LNCAP (cell line): ENCODE data around the gene KDM4C.

ENCODE experiments used
- TF ChIP-seq, protein P1 (sequence below): fragments of 450-650 bp; IDR thresholded peaks from 2 replicates; pipeline ENCODE4 v1.5.1; 2017; ENCODE audit warnings: mild to moderate bottlenecking

KDM4C gene

DNA sequence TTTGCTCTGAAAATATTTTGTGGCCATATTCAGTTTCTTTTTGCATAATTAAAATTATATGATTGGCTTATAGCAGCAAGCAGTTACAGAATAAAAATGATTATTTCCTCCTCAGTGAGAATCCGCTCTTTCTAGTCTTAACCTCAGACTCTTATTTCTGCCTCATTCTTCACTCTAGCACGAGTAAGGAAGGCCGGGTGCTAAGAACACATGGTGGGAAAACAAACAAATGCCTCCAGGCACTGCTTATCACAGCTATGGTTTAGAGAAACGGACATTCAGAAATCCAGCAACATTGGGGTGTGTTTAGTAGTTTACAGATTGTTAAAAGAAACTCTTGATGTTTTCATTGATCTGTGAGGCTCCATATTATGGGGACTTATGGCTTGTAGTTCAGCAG is 168.7 kb downstream of the KDM4C start:
- TF ChIP-seq, protein P1, sequence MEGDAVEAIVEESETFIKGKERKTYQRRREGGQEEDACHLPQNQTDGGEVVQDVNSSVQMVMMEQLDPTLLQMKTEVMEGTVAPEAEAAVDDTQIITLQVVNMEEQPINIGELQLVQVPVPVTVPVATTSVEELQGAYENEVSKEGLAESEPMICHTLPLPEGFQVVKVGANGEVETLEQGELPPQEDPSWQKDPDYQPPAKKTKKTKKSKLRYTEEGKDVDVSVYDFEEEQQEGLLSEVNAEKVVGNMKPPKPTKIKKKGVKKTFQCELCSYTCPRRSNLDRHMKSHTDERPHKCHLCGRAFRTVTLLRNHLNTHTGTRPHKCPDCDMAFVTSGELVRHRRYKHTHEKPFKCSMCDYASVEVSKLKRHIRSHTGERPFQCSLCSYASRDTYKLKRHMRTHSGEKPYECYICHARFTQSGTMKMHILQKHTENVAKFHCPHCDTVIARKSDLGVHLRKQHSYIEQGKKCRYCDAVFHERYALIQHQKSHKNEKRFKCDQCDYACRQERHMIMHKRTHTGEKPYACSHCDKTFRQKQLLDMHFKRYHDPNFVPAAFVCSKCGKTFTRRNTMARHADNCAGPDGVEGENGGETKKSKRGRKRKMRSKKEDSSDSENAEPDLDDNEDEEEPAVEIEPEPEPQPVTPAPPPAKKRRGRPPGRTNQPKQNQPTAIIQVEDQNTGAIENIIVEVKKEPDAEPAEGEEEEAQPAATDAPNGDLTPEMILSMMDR: no peak

DNA sequence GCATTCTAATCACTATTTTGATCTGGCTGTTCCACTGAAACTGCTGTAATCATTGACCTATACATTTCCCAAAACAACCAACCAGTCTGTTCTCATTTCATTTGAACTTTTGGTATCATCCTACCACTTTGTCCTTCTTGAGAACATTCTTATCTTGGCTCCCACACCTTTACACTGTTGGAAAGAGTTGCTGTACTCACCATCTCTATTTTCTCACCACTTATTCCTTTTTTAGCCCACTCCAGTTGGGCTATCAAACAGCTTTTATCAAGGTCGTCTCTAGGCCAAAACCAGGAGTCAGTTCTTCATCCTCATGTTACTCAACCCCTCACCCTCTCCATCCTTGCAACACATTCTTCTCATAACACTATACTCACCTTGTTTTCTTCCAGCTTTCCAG is 170.1 kb downstream of the KDM4C start:
- TF ChIP-seq, protein P1: no peak

DNA sequence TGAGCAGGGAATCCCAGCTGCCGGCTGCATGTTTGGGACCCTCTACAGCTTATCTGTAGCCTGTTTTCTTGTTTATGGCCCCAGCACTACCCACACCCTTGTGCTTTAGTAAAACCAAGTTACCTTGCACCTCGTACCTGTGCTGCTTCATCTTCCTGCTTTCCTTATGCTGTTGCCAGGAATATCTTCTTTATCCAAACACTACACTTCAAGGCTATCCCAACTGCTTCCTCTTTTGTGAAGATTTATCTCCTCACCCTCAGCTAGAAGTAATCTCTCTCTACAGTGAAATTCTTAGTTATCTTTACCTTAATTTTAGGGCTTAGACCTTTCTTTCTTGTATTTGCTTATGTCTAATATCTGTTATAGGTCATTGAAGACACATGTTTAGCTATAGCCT is 171.1 kb downstream of the KDM4C start:
- TF ChIP-seq, protein P1: no peak

DNA sequence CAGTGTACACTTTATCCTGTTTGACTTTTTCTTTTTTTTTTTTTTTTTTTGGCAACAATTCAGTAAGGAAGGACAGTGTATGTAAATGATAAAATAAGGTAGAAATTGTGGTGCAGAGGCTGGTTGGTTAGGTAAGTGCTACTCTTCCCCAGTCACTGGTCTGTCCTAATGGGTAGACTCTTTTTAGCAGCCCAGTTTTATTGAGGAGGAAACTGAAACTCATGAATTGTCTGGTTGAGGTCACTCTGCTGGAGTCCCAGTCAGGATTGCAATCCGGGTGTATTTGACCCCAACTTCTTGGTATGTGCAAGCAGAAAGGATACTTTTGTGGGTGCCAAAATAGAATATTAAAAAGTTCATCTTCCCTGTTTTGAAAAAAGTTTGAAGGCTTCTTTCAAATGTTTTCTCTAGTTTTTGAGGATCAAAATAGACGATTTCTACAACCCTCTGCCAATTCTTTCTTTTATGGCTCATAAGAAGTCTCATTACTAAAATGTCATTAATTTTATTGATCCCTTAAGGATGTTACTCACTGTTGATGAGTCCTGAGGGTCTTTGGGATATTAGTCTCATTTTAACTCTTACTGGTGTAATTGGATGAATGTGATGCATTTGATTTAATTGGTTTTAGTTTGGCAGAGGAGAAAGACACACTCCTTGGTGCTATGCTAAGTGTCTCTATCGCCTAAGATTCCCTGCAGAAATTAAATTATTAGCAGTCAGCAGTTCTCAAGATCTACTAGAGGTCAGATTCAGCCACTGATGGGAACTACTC is 171.9 kb downstream of the KDM4C start:
- TF ChIP-seq, protein P1: no peak

DNA sequence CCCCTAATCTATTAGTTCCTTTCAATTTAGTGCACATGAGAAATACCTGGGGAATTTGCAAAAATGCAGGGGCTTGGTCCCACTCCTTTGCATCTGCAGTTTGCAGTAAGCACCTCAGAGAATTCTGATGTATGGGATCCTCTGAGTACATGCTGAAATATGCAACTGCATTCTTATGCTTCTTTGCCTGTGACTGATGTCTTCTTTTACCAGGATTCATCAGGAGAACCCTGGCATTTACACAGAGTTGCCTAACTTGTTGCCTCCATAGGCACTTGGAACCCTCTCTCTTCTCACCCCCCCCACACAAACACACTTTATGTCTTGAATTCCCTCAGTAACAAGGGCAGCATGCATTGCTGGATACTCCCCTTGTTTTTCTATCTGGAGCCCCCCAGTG is 173.1 kb downstream of the KDM4C start:
- TF ChIP-seq, protein P1: no peak

DNA sequence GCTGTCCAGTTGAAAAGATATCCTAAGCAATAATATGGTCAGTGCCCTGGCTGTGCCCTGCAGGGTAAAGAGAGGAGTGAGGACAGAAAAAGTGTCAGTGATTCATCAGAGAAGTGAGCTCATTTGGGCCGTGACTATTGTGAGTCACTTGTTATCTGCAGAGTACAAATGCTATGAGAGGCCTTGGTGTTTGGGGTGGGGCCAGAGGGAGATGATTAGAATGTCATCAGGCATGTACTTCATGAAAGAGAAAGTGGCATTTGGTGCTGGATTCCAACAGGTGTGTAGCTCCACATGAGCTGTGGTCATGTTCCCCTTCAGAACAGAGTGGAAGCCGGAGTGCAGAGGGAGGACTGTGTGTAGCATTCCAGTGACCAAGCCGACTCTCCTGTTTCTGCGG is 174.1 kb downstream of the KDM4C start:
- TF ChIP-seq, protein P1: no peak

DNA sequence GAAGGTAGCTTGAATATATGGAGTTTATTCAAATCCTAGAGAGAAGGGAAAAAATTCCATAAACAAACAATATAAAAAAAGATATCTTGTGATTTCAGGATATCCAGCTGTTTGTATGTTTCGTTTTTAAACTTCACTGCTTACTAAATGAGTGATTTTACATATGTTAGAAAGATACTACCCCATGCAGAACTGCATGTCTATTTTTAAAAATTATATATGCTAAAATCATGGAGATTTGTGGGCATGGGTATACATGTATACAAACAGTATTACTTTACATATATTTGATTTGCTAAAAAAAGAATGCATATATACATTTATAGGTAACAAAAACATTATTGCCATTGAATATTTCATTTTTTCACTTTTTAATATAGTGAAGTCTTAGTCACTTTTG is 178.3 kb downstream of the KDM4C start:
- TF ChIP-seq, protein P1: no peak

DNA sequence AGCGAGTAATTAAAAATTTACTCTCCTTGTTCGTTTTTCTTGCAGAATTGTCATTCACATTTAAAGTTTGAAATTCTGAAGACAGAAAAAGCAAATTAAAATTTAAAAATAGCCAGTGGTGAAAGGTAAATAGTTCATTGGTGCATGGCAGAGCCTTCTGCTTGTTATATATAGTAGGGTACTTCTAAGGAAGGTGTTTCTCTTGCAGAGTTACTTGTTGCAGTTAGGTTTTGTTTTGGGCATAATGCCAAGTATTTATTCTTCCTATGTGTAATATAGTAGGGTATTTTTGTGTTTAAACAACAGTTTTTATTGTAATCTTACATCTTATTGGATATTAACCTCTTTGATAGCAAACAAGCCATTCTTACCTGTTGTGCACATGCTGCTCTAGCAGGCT is 179.4 kb downstream of the KDM4C start:
- TF ChIP-seq, protein P1: no peak
